Naive thymus-derived CD4-positive, alpha-beta T cell (primary cell): ENCODE results near the gene TNK2. TPM values are rescaled to one million over a fixed set of nuclear protein-coding genes. Genes with fewer than 3 reads are reported as not detected.
"Not testable (repeated sequence)": the region's sequence is repeated elsewhere in the genome, so short reads cannot be mapped to it uniquely, and the experiment has no call there.

ENCODE experiments used
- ATAC-seq: fragments of 150-1000 bp; cut with Tn5 transposase; 2 replicates; pipeline ENCODE4 v1.10.0; 2021; ENCODE audit warnings: mild to moderate bottlenecking, moderate library complexity
- CTCF ChIA-PET: fragments of 350-600 bp; sonication (Branson Sonifier 250); formaldehyde crosslinking; loops from one replicate; lab custom pipeline; 2021; ENCODE audit warnings: antibody characterized with exemption; lab: Charles Lee
- POLR2A ChIA-PET: fragments of 350-600 bp; sonication (Branson Sonifier 250); formaldehyde crosslinking; loops from one replicate; lab custom pipeline; 2021; ENCODE audit warnings: antibody characterized with exemption, inconsistent platforms; lab: Charles Lee
- DNase-seq, 9 donors: peaks; one replicate each; pipeline versions ENCODE4 v3.0.0 to v3.0.0-alpha.2; 2020 to 2022; ENCODE audit warnings: mixed read lengths in 1 of 9
- H3K27ac ChIP-seq: one replicate; pipeline ENCODE4 v1.7.0; 2013; ENCODE audit warnings: mild to moderate bottlenecking, low read depth, low read length, moderate library complexity
- H3K27me3 ChIP-seq, 2 donors: one replicate each; pipeline ENCODE4 v1.7.0; 2013; ENCODE audit warnings: low read length in 2 of 2, mild to moderate bottlenecking in 2 of 2, moderate library complexity in 2 of 2; ENCODE audit not compliant: control insufficient read depth in 2 of 2, insufficient read depth in 2 of 2
- H3K36me3 ChIP-seq, 3 experiments: 1 replicate in 2 of 3; 2 replicates in 1 of 3; pipeline ENCODE4 v1.7.0; 2013; ENCODE audit warnings: low read length in 3 of 3, mild to moderate bottlenecking in 3 of 3, moderate library complexity in 1 of 3; ENCODE audit not compliant: insufficient read depth in 3 of 3, control insufficient read depth in 2 of 3
- H3K4me1 ChIP-seq, 2 donors: one replicate each; pipeline ENCODE4 v1.7.0; 2013; ENCODE audit warnings: low read length in 2 of 2, mild to moderate bottlenecking in 2 of 2, moderate library complexity in 1 of 2; ENCODE audit not compliant: control insufficient read depth in 2 of 2, insufficient read depth in 2 of 2
- H3K4me3 ChIP-seq: 2 replicates; pipeline ENCODE4 v1.7.0; 2013; ENCODE audit warnings: mild to moderate bottlenecking, low read length
- H3K9me3 ChIP-seq, 3 experiments: 1 replicate in 2 of 3; 2 replicates in 1 of 3; pipeline ENCODE4 v1.7.0; 2013; ENCODE audit warnings: low read length in 3 of 3; ENCODE audit not compliant: control insufficient read depth in 2 of 3
- H3K27ac Mint-ChIP-seq, 9 donors: one replicate each; pipeline ENCODE4 v1.8.0; 2020 to 2022; ENCODE audit warnings: mixed read lengths in 9 of 9, mild to moderate bottlenecking in 8 of 9, moderate library complexity in 5 of 9, inconsistent platforms in 2 of 9
- H3K27me3 Mint-ChIP-seq, 5 donors: one replicate each; pipeline ENCODE4 v1.8.0; 2021 to 2022; ENCODE audit warnings: mixed read lengths in 5 of 5, mild to moderate bottlenecking in 1 of 5
- H3K36me3 Mint-ChIP-seq, 5 donors: one replicate each; pipeline ENCODE4 v1.8.0; 2020 to 2022; ENCODE audit warnings: mixed read lengths in 5 of 5, mild to moderate bottlenecking in 3 of 5, inconsistent platforms in 1 of 5
- H3K4me1 Mint-ChIP-seq, 7 donors: one replicate each; pipeline ENCODE4 v1.8.0; 2020 to 2022; ENCODE audit warnings: mixed read lengths in 7 of 7, mild to moderate bottlenecking in 3 of 7, inconsistent platforms in 1 of 7
- H3K4me3 Mint-ChIP-seq, 10 donors: one replicate each; pipeline ENCODE4 v1.8.0; 2020 to 2022; ENCODE audit warnings: mild to moderate bottlenecking in 10 of 10, mixed read lengths in 10 of 10, moderate library complexity in 6 of 10, inconsistent platforms in 2 of 10
- H3K9me3 Mint-ChIP-seq, 11 donors: one replicate each; pipeline ENCODE4 v1.8.0; 2020 to 2022; ENCODE audit warnings: mixed read lengths in 11 of 11, mild to moderate bottlenecking in 4 of 11, inconsistent platforms in 1 of 11, moderate library complexity in 1 of 11
- intact Hi-C, 2 donors: fragments of 100-400 bp; cut with micrococcal nuclease; formaldehyde crosslinking; loops; one replicate each; pipeline ENCODE4 v1.15.1; 2023
- polyA plus RNA-seq, 2 donors: library from polyadenylated mRNA; unstranded; fragments of 300-500 nt; fragmentation: Illumina TruSeq; gene quantifications; one replicate each; pipeline ENCODE4 v1.2.3, GENCODE V29; 2021
- total RNA-seq, 6 experiments: library from RNA in 5 of 6; stranded (reverse) in 5 of 6; gene quantifications; 1 replicate in 5 of 6; 2 replicates in 1 of 6; pipeline ENCODE4 v1.2.3 and lab custom pipeline; 2021 to 2026

The TNK2 gene
- total and polyA plus RNA-seq, 7 experiments from 2014 or later, result 2.0 to 196 (median 184) TPM

DNA sequence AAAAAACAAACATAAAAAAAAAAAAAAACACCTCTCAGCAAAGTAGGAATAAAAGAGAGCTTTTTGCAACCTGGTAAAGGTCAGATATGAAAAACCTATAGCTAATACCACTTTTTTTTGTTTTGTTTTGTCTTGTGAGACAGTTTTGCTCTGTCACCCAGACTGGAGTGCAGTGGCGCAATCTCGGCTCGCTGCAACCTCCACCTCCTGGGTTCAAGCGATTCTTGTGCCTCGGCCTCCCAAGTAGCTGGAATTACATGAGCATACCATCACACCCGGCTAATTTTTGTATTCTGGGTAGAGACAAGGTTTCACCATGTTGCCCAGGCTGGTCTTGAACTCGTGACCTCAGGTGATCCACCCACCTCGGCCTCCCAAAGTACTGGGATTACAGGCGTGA lies 5.7 kb downstream of the TNK2 start:
- intact Hi-C loops, result loop anchor here in 1 of 2 donors (10.0 kb wide), 1 partner anchor 628 kb away; the partner anchor contains the start of gene XXYLT1

DNA sequence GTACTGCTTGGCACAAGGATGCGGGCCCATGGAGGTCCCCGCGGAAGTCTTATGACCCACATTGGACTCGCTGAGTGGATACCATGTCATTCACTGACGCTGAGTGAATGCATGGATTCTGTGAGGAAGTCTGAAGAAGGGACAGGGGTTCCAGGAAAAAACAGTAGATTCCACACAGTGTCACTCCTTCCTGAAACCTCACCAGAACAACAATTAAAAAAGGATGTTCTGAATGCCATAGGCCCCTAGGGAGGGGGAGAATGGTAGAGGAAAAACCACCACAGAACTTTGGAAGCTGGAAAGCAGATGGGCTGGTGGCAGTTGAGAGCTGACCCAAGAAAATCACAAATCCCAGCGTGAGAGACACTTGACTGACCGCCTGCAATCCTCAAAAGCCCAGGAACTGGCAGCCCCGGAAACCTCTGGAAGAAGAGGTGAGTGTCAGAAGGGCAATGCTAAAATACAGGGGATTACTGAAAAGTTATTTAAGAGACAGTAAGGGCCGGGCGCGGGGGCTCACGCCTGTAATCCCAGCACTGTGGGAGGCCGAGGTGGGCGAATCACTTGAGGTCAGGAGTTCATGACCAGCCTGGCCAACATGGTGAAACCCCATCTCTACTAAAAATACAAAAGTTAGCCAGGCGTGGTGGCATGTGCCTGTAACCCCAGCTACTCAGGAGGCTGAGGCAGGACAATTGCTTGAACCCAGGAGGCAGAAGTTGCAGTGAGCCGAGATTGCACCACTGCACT lies 6.3 kb downstream of the TNK2 start:
- Mint-ChIP-seq H3K27ac (peak overlapping the region in 7 of 9 donors; percentile 39 to 79 (median 65)), H3K4me3 (peak overlapping the region in 3 of 10 donors; percentile 2 to 68 (median 54)), H3K36me3 (peaks cover 0 to 30% (median 0%) of the 10 kb centered on the region in 5 donors), H3K4me1 (peaks cover 64 to 93% (median 89%) of the 10 kb centered on the region in 7 donors)
- not testable (repeated sequence) for DNase-seq, H3K9me3 Mint-ChIP-seq, H3K27me3 Mint-ChIP-seq, H3K4me3 ChIP-seq, ATAC-seq, H3K9me3 ChIP-seq, H3K36me3 ChIP-seq, H3K27ac ChIP-seq, H3K27me3 ChIP-seq
- ChIA-PET CTCF (interaction anchor here (1.4 to 4.6 kb wide), 3 partner anchors 11 to 51 kb away, joined by 5 to 22 read pairs (median 6); no protein-coding TSS in a partner anchor), POLR2A (interaction anchor here (1.1 to 2.8 kb wide), 2 partner anchors 11 to 13 kb away, joined by 3 to 19 read pairs; no protein-coding TSS in a partner anchor)
- intact Hi-C loops, result loop anchor here in 1 of 2 donors (10.0 kb wide), 1 partner anchor 627 kb away; the partner anchor contains the start of gene XXYLT1
- peaks cover 12 to 67% of the 10 kb centered on the region in 2 donors for H3K4me1 ChIP-seq

More for the DNA sequence above, 5.7 kb downstream of the TNK2 start:
- Mint-ChIP-seq H3K36me3 (peaks cover 0 to 30% (median 0%) of the 10 kb centered on the region in 5 donors), H3K4me3 (peak overlapping the region in 1 of 10 donors; percentile 20), H3K4me1 (peaks cover 59 to 90% (median 84%) of the 10 kb centered on the region in 7 donors), H3K27ac (peak overlapping the region in 1 of 9 donors; percentile 20)
- not testable (repeated sequence) for H3K27me3 ChIP-seq, H3K36me3 ChIP-seq, H3K27ac ChIP-seq, H3K27me3 Mint-ChIP-seq, ATAC-seq, H3K9me3 Mint-ChIP-seq, H3K4me3 ChIP-seq, H3K9me3 ChIP-seq, DNase-seq
- ChIA-PET CTCF (interaction anchor here (1.4 to 4.6 kb wide), 3 partner anchors 8 to 52 kb away, joined by 5 to 22 read pairs (median 6); no protein-coding TSS in a partner anchor), POLR2A (interaction anchor here (0.8 to 2.8 kb wide), 2 partner anchors 10 to 350 kb away, joined by 3 to 19 read pairs; no protein-coding TSS in a partner anchor)
- H3K4me1 ChIP-seq, result peaks cover 18 to 62% of the 10 kb centered on the region in 2 donors

DNA sequence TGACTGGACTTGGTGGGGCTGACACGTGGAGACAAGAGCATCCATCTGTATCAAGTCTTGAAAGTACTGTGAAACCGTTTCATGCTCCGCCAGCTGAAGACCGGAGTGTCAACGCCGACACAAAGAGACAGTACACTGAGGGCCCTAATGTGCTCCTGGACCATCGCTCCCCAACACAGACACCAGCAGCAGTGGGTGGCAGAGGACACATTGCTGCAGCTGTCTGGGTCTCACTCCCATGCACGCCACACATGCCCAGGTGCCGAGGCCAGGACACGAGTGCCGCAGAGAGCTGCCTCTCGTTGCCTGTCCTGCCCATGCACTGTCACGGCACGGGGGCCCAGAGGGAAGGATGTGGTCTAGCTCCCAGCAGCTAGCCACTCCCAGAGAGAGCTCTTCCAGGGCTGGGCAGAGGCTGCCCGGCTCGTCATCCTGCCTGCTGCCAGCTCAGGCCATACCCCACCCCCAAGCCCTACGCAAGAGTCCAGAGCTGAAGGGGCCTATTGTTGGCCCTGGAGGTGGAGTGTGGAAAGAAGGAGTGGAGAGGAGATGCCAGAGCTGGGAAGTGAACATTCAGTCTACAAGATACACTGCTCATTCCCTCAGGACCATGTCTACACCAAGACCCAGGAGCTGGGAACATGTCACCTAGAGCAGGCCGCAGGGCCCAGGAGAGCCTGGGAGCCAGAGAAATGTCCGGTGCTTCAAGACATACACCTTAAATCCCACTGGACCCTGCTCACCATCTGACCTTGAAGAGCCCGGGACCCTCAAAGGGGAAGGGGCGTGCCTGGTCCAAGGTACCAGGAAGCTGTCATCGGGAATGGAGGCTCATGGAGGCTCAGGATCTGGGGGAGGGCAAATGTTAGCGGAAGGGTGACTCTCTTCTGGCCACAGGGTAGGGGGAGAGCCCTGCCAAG lies 7.7 kb downstream of the TNK2 start:
- peaks cover 66 to 91% (median 86%) of the 10 kb centered on the region in 7 donors for H3K4me1 Mint-ChIP-seq
- peak overlapping the region; percentile 29 to 72 (median 62) for H3K4me3 Mint-ChIP-seq
- peak; percentile 82 for ATAC-seq
- Histone ChIP-seq H3K4me3 (no peak overlapping the region), H3K27ac (peak overlapping the region; percentile 22), H3K4me1 (peaks cover 11 to 69% of the 10 kb centered on the region in 2 donors), H3K36me3 (no peaks in the 10 kb centered on the region), H3K27me3 (no peaks in the 10 kb centered on the region), H3K9me3 (no peaks in the 10 kb centered on the region)
- CTCF ChIA-PET, result interaction anchor here (0.6 to 4.6 kb wide), 3 partner anchors 13 to 357 kb away, joined by 3 to 22 read pairs (median 6); partner anchors contain the start of gene PPP1R2
- no peaks in the 10 kb centered on the region for H3K9me3 Mint-ChIP-seq
- intact Hi-C loops, result loop anchor here in 1 of 2 donors (10.0 kb wide), 1 partner anchor 626 kb away; the partner anchor contains the start of gene XXYLT1
- H3K36me3 Mint-ChIP-seq, result peaks cover 0 to 21% (median 0%) of the 10 kb centered on the region in 5 donors
- peak overlapping the region; percentile 44 to 87 (median 71) for H3K27ac Mint-ChIP-seq
- POLR2A ChIA-PET, result interaction anchor here (1.1 to 13.5 kb wide), 5 partner anchors 6 to 358 kb away, joined by 3 to 209 read pairs (median 6); partner anchors contain the start of genes PPP1R2 and TNK2
- peak in 6 of 9 donors; percentile 11 to 39 (median 30) for DNase-seq
- no peaks in the 10 kb centered on the region for H3K27me3 Mint-ChIP-seq

DNA sequence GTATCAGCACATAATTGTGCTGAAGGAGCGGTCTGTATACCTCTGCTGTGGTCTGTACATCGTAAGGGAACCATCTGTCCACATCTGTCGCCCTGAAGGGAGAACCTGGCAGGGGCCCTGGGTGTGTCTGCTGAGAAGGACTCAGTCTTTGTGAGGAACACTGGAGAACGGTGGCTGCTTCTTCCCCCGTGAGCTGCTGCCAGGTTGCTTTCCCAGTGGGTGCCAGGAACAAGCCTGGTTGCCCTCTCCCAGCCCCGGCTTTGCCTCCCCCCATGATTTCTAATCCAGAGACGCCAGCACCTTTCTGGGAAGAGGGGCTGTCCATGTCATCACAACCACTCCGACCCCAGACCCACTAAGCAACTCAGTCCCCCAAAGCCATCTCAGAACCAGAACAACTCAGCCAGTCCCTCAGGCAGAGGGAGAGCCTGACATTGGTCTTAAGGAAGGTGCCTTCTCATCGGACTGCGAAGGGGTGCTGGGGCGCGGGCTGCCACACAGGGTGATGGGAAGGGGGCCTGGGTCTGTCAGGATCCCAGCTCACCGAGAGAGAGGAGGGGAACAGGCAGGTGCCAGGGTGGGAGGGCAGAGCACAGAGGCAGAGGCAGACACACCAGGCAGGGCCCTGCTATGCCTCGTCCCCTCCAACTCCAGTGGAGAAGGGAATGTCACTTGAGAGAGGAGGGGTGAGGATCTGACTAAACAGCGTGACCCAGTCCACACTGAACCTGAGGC lies 8.5 kb downstream of the TNK2 start:
- Histone ChIP-seq H3K4me3 (no peak overlapping the region), H3K4me1 (peaks cover 7 to 61% of the 10 kb centered on the region in 2 donors), H3K36me3 (peaks cover 0 to 5% (median 0%) of the 10 kb centered on the region in 3 experiments), H3K9me3 (no peaks in the 10 kb centered on the region), H3K27ac (peak overlapping the region; percentile 22), H3K27me3 (no peaks in the 10 kb centered on the region)
- DNase-seq, result no peak
- Mint-ChIP-seq H3K4me3 (peak overlapping the region in 9 of 10 donors; percentile 48 to 72 (median 64)), H3K9me3 (no peaks in the 10 kb centered on the region), H3K27me3 (no peaks in the 10 kb centered on the region), H3K36me3 (peaks cover 0 to 17% (median 0%) of the 10 kb centered on the region in 5 donors), H3K27ac (peak overlapping the region; percentile 38 to 87 (median 70)), H3K4me1 (peaks cover 60 to 84% (median 80%) of the 10 kb centered on the region in 7 donors)
- no peak for ATAC-seq
- POLR2A ChIA-PET, result interaction anchor here (1.1 to 13.5 kb wide), 4 partner anchors 7 to 357 kb away, joined by 3 to 209 read pairs (median 12); partner anchors contain the start of genes PPP1R2 and TNK2
- intact Hi-C loops, result loop anchor here in 1 of 2 donors (5.0 to 10.0 kb wide), 2 partner anchors 153 to 625 kb away; partner anchors contain the start of gene XXYLT1
- CTCF ChIA-PET, result interaction anchor here (0.7 to 4.6 kb wide), 3 partner anchors 13 to 38 kb away, joined by 3 to 22 read pairs (median 6); no protein-coding TSS in a partner anchor

DNA sequence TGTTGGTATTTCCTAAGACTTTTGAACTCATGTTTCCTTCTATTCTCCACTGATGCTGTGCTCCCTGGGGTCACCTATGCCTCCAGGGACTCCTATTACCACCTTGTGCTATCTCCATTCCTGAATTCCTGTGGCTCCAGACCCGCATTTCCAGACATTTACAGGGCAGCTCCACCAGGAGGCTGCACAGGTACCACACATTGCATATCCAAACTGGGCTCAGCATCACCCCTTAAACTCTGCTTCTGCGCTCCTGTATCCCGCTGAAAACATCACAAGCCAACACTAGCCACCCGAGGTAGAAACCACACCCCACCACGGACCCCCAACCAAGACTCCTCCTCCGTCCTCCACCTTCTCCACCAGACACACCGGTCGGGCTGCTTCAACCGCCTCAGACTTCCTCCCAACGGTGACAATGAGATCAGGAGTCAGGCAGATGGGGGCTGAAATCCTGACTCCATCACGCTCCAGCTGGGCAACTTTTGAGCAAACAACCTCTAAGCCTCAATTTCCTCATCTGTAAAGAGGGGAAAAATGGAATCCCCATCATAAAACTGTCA lies 10.4 kb downstream of the TNK2 start:
- Mint-ChIP-seq H3K4me1 (peaks cover 55 to 81% (median 70%) of the 10 kb centered on the region in 7 donors), H3K27ac (peak overlapping the region; percentile 67 to 97 (median 87)), H3K9me3 (no peaks in the 10 kb centered on the region), H3K36me3 (peaks cover 0 to 7% (median 0%) of the 10 kb centered on the region in 5 donors), H3K27me3 (no peaks in the 10 kb centered on the region), H3K4me3 (peak overlapping the region in 9 of 10 donors; percentile 42 to 96 (median 75))
- Histone ChIP-seq H3K9me3 (no peaks in the 10 kb centered on the region), H3K4me3 (no peak overlapping the region), H3K4me1 (peaks cover 7 to 45% of the 10 kb centered on the region in 2 donors), H3K27ac (peak overlapping the region; percentile 40), H3K36me3 (peaks cover 0 to 5% (median 0%) of the 10 kb centered on the region in 3 experiments), H3K27me3 (no peaks in the 10 kb centered on the region)
- POLR2A ChIA-PET, result interaction anchor here (4.8 to 13.5 kb wide), 2 partner anchors 9 to 15 kb away, joined by 52 to 209 read pairs; partner anchors contain the start of gene TNK2
- ATAC-seq, result no peak
- CTCF ChIA-PET, result interaction anchor here (5.0 to 6.6 kb wide), 2 partner anchors 10 to 18 kb away, joined by 61 to 74 read pairs; partner anchors contain the start of gene TNK2
- intact Hi-C loops, result loop anchor here in 1 of 2 donors (5.0 kb wide), 1 partner anchor 151 kb away; no protein-coding TSS in a partner anchor
- DNase-seq, result no peak
